HG03135 (cell line): Measurements from ENCODE around the gene RBFOX1.

ENCODE experiments used
- ATAC-seq: cut with Tn5 transposase; IDR thresholded peaks from one replicate; pipeline ENCODE4 v1.9.1; 2021; ENCODE audit warnings: mild to moderate bottlenecking, moderate library complexity; ENCODE audit not compliant: unreplicated experiment

The RBFOX1 gene

GRCh38 chr16:7408700-7409365 is 76.2 kb downstream of the RBFOX1 start:
- ATAC-seq: no peak

- no peak for ATAC-seq
Measured at GRCh38 chr16:7419441-7419840, 86.8 kb downstream of the RBFOX1 start.

- ATAC-seq: no peak
Measured at GRCh38 chr16:7420079-7420478, 87.4 kb downstream of the RBFOX1 start.

- no peak for ATAC-seq
Measured at GRCh38 chr16:7420843-7421242, 88.2 kb downstream of the RBFOX1 start.

- no peak for ATAC-seq
Measured at GRCh38 chr16:7421578-7421977, 88.9 kb downstream of the RBFOX1 start.

GRCh38 chr16:7422036-7422888 is 89.6 kb downstream of the RBFOX1 start:
- no peak for ATAC-seq

GRCh38 chr16:7423434-7424044 is 90.9 kb downstream of the RBFOX1 start:
- ATAC-seq: no peak

GRCh38 chr16:7426161-7426560 is 93.5 kb downstream of the RBFOX1 start:
- ATAC-seq: no peak

GRCh38 chr16:7431723-7432122 is 99.1 kb downstream of the RBFOX1 start:
- no peak for ATAC-seq

- ATAC-seq: no peak
Measured at GRCh38 chr16:7436306-7436705, 103.7 kb downstream of the RBFOX1 start.

GRCh38 chr16:7437135-7437804 is 104.6 kb downstream of the RBFOX1 start:
- ATAC-seq: no peak

- ATAC-seq: no peak
Measured at GRCh38 chr16:7437843-7438242, 105.2 kb downstream of the RBFOX1 start.

GRCh38 chr16:7438601-7439000 is 106.0 kb downstream of the RBFOX1 start:
- no peak for ATAC-seq

GRCh38 chr16:7439518-7439917 is 106.9 kb downstream of the RBFOX1 start:
- no peak for ATAC-seq

- ATAC-seq: no peak
Measured at GRCh38 chr16:7440886-7441400, 108.3 kb downstream of the RBFOX1 start.

GRCh38 chr16:7442050-7442449 is 109.4 kb downstream of the RBFOX1 start:
- no peak for ATAC-seq

GRCh38 chr16:7443142-7443541 is 110.5 kb downstream of the RBFOX1 start:
- ATAC-seq: no peak

GRCh38 chr16:7443648-7444365 is 111.2 kb downstream of the RBFOX1 start:
- no peak for ATAC-seq

- ATAC-seq: no peak
Measured at GRCh38 chr16:7449306-7449705, 116.7 kb downstream of the RBFOX1 start.

GRCh38 chr16:7449808-7450207 is 117.2 kb downstream of the RBFOX1 start:
- no peak for ATAC-seq
